GM21786 (cell line): ENCODE results near the gene GOT2.
"Not testable (repeated sequence)": the region's sequence is repeated elsewhere in the genome, so short reads cannot be mapped to it uniquely, and the experiment has no call there.

ENCODE experiments used
- ATAC-seq: cut with Tn5 transposase; IDR thresholded peaks from one replicate; pipeline ENCODE4 v1.9.1; 2021; ENCODE audit not compliant: unreplicated experiment

GOT2 gene

GRCh38 chr16:58733671-58734458 lies at the start of gene GOT2:
GOT2 (minus strand) TSS chr16:58734316; CDS start chr16:58734228, 88 bp downstream.
- peak; percentile 91 for ATAC-seq

- not testable (repeated sequence) for ATAC-seq
Observed at GRCh38 chr16:58779291-58779690, 45.2 kb upstream of the GOT2 start.

GRCh38 chr16:58773870-58774269 lies 39.8 kb upstream of the GOT2 start:
- no peak for ATAC-seq

GRCh38 chr16:58768145-58768544 lies 34.0 kb upstream of the GOT2 start:
- ATAC-seq = no peak

GRCh38 chr16:58767581-58767980 lies 33.5 kb upstream of the GOT2 start:
- ATAC-seq = no peak

- ATAC-seq = no peak
Observed at GRCh38 chr16:58756650-58757332, 22.7 kb upstream of the GOT2 start.

- peak; percentile 94 for ATAC-seq
Observed at GRCh38 chr16:58755989-58756649, 22.0 kb upstream of the GOT2 start.

GRCh38 chr16:58753711-58754134 lies 19.6 kb upstream of the GOT2 start:
- no peak for ATAC-seq

GRCh38 chr16:58744497-58744896 lies 10.4 kb upstream of the GOT2 start:
- no peak for ATAC-seq

GRCh38 chr16:58741976-58742375 lies 7.9 kb upstream of the GOT2 start:
- ATAC-seq = no peak

- no peak for ATAC-seq
Observed at GRCh38 chr16:58741166-58741565, 7.0 kb upstream of the GOT2 start.

- ATAC-seq = no peak
Observed at GRCh38 chr16:58738672-58739296, 4.7 kb upstream of the GOT2 start.

- not testable (repeated sequence) for ATAC-seq
Observed at GRCh38 chr16:58736341-58736740, 2.2 kb upstream of the GOT2 start.

- ATAC-seq = no peak
Observed at GRCh38 chr16:58734459-58734787, 307 bp upstream of the GOT2 start.

GRCh38 chr16:58733248-58733670 lies 857 bp downstream of the GOT2 start:
- ATAC-seq = no peak

GRCh38 chr16:58732545-58733247 lies 1.4 kb downstream of the GOT2 start:
- peak; percentile 58 for ATAC-seq

GRCh38 chr16:58730724-58731370 lies 3.3 kb downstream of the GOT2 start:
- no peak for ATAC-seq

GRCh38 chr16:58727796-58728568 lies 6.1 kb downstream of the GOT2 start:
- no peak for ATAC-seq

- ATAC-seq = no peak
Observed at GRCh38 chr16:58727028-58727781, 6.9 kb downstream of the GOT2 start.
